ENCODE results near the gene GJB6.

GJB6 gene

GRCh38 chr13:20222553-20222952, 9.6 kb downstream of the GJB6 start:
- no peak for DNase-seq

- DNase-seq, result no peak
Observed at GRCh38 chr13:20221772-20222171, 10.3 kb downstream of the GJB6 start.

- no peak for DNase-seq
Observed at GRCh38 chr13:20219577-20219976, 12.5 kb downstream of the GJB6 start.

- DNase-seq, result no peak
Observed at GRCh38 chr13:20217168-20217567, 15.0 kb downstream of the GJB6 start.

- DNase-seq, result no peak
Observed at GRCh38 chr13:20209948-20210347, 22.2 kb downstream of the GJB6 start.

GRCh38 chr13:20206698-20207235, 25.4 kb downstream of the GJB6 start:
- no peak for DNase-seq

GRCh38 chr13:20206065-20206697, 25.9 kb downstream of the GJB6 start:
- DNase-seq, result no peak

GRCh38 chr13:20198781-20199180, 33.3 kb downstream of the GJB6 start:
- DNase-seq, result no peak

- DNase-seq, result peak; percentile 27
Observed at GRCh38 chr13:20197361-20197834, 34.7 kb downstream of the GJB6 start.

- no peak for DNase-seq
Observed at GRCh38 chr13:20195801-20196200, 36.3 kb downstream of the GJB6 start.

GRCh38 chr13:20193907-20194631, 38.0 kb downstream of the GJB6 start:
- peak; percentile 50 for DNase-seq

- peak; percentile 23 for DNase-seq
Observed at GRCh38 chr13:20193162-20193906, 38.8 kb downstream of the GJB6 start.

- DNase-seq, result peak; percentile 46
Observed at GRCh38 chr13:20192836-20193161, 39.3 kb downstream of the GJB6 start, which contains the start of gene GJB2. Gene GJB2, minus strand, starts transcription at chr13:20192938. Its CDS starts 3,357 bp downstream, at chr13:20189581.

- DNase-seq, result peak; percentile 32
Observed at GRCh38 chr13:20192158-20192835, 39.8 kb downstream of the GJB6 start.

GRCh38 chr13:20191311-20192157, 40.6 kb downstream of the GJB6 start:
- DNase-seq, result no peak

GRCh38 chr13:20190481-20191310, 41.4 kb downstream of the GJB6 start:
- no peak for DNase-seq

GRCh38 chr13:20190076-20190475, 42.0 kb downstream of the GJB6 start:
- DNase-seq, result no peak

- no peak for DNase-seq
Observed at GRCh38 chr13:20188667-20189553, 43.2 kb downstream of the GJB6 start.

- no peak for DNase-seq
Observed at GRCh38 chr13:20186771-20187170, 45.3 kb downstream of the GJB6 start.

Data from stimulated activated CD4-positive, alpha-beta T cell treated with anti-CD3 and anti-CD28 coated beads, Interleukin-15, amount 100 ng/mL, for 24 hours (primary cell).